Astrocyte (in vitro differentiated cells and primary cell): Measurements from ENCODE around the gene SMOC2. TPM values are rescaled to one million over a fixed set of nuclear protein-coding genes. Genes with fewer than 3 reads are reported as not detected.

ENCODE experiments used
- DNase-seq: peaks from one replicate; pipeline ENCODE4 v3.0.0-alpha.2; 2010; ENCODE audit warnings: low read depth
- FAIRE-seq: peaks from 2 replicates; lab custom pipeline; 2011; peaks lifted over from hg19 to GRCh38; lab: Jason Lieb, UNC
- H2AFZ ChIP-seq: 2 replicates; pipeline ENCODE4 v1.6.0; 2012; ENCODE audit warnings: low read depth, low read length, inconsistent platforms
- H3K27ac ChIP-seq: 2 replicates; pipeline ENCODE4 v1.5.1; 2011; ENCODE audit warnings: low read depth, low read length, inconsistent platforms
- H3K27me3 ChIP-seq: 2 replicates; pipeline ENCODE4 v1.6.0; 2011; ENCODE audit warnings: low read length, inconsistent platforms; ENCODE audit not compliant: insufficient read depth
- H3K36me3 ChIP-seq: 2 replicates; pipeline ENCODE4 v1.5.1; 2011; ENCODE audit warnings: low read length, inconsistent platforms; ENCODE audit not compliant: insufficient read depth
- H3K4me1 ChIP-seq: 2 replicates; pipeline ENCODE4 v1.5.1; 2011; ENCODE audit warnings: low read length, inconsistent platforms; ENCODE audit not compliant: insufficient read depth
- H3K4me2 ChIP-seq: 2 replicates; pipeline ENCODE4 v1.6.0; 2012; ENCODE audit warnings: low read length, inconsistent platforms
- H3K4me3 ChIP-seq: 2 replicates; pipeline ENCODE4 v1.5.1; 2011; ENCODE audit warnings: low read depth, mild to moderate bottlenecking, low read length, inconsistent platforms; ENCODE audit not compliant: insufficient read depth
- H3K79me2 ChIP-seq: 2 replicates; pipeline ENCODE4 v1.6.0; 2012; ENCODE audit warnings: mild to moderate bottlenecking, low read length, inconsistent platforms; ENCODE audit not compliant: insufficient read depth
- H3K9ac ChIP-seq: 2 replicates; pipeline ENCODE4 v1.6.0; 2012; ENCODE audit warnings: mild to moderate bottlenecking, low read length, inconsistent platforms
- H3K9me3 ChIP-seq: 2 replicates; pipeline ENCODE4 v1.5.1; 2012; ENCODE audit warnings: low read depth, mild to moderate bottlenecking, low read length, inconsistent platforms; ENCODE audit not compliant: insufficient read depth
- H4K20me1 ChIP-seq: 2 replicates; pipeline ENCODE4 v1.6.0; 2012; ENCODE audit warnings: low read length, inconsistent platforms; ENCODE audit not compliant: insufficient read depth
- H3K27ac Mint-ChIP-seq: one replicate; pipeline ENCODE4 v1.8.0; 2021; ENCODE audit warnings: mild to moderate bottlenecking, mixed read lengths; ENCODE audit not compliant: unreplicated experiment
- H3K27me3 Mint-ChIP-seq: one replicate; pipeline ENCODE4 v1.8.0; 2021; ENCODE audit warnings: low read depth, mixed read lengths; ENCODE audit not compliant: unreplicated experiment
- H3K36me3 Mint-ChIP-seq: one replicate; pipeline ENCODE4 v1.8.0; 2021; ENCODE audit warnings: low read depth, mixed read lengths; ENCODE audit not compliant: unreplicated experiment
- H3K4me1 Mint-ChIP-seq: one replicate; pipeline ENCODE4 v1.8.0; 2021; ENCODE audit warnings: low read depth, mixed read lengths; ENCODE audit not compliant: unreplicated experiment
- H3K4me3 Mint-ChIP-seq: one replicate; pipeline ENCODE4 v1.8.0; 2021; ENCODE audit warnings: mild to moderate bottlenecking, moderate library complexity, mixed read lengths; ENCODE audit not compliant: unreplicated experiment
- H3K9me3 Mint-ChIP-seq: one replicate; pipeline ENCODE4 v1.8.0; 2021; ENCODE audit warnings: mild to moderate bottlenecking, mixed read lengths; ENCODE audit not compliant: unreplicated experiment
- EZH2 ChIP-seq: IDR thresholded peaks from 2 replicates; pipeline ENCODE4 v1.6.1; 2012; ENCODE audit warnings: mild to moderate bottlenecking, low read length, inconsistent platforms; ENCODE audit not compliant: insufficient read depth
- total RNA-seq: library from RNA; stranded (reverse); gene quantifications from 2 replicates; pipeline ENCODE4 v1.2.1, GENCODE V29; 2021
- TF ChIP-seq, protein P1 (sequence below): IDR thresholded peaks from 2 replicates; pipeline ENCODE4 v1.5.1; 2011; ENCODE audit warnings: low read depth, mild to moderate bottlenecking, inconsistent platforms, low read length, moderate library complexity; ENCODE audit not compliant: insufficient read depth

SMOC2 gene
- total RNA-seq, 1 donor from 2014 or later, result 0.93 TPM

DNA sequence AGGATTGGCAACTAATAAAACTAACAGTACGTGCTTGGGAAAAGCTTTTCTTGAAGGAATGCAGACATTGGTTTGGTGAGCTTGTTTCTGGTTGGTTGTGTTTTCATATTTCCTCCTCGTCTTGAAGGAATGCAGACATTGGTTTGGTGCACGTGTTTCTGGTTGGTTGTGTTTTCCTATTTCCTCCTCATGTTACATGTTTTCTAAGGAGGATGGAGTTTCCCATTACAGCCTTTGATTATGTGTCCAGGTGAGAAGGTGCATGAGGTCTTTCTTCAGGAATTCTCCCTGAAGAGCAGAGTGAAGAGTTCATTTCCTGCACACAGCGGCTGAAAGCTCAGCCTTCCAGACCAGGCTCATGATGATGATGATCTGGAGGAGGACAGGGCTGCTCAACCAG, 190.6 kb downstream of the SMOC2 start:
- no peaks in the 10 kb centered on the region for H3K4me1 ChIP-seq
- FAIRE-seq (no peak), DNase-seq (no peak)
- TF ChIP-seq EZH2, result no peak
- TF ChIP-seq, protein P1, sequence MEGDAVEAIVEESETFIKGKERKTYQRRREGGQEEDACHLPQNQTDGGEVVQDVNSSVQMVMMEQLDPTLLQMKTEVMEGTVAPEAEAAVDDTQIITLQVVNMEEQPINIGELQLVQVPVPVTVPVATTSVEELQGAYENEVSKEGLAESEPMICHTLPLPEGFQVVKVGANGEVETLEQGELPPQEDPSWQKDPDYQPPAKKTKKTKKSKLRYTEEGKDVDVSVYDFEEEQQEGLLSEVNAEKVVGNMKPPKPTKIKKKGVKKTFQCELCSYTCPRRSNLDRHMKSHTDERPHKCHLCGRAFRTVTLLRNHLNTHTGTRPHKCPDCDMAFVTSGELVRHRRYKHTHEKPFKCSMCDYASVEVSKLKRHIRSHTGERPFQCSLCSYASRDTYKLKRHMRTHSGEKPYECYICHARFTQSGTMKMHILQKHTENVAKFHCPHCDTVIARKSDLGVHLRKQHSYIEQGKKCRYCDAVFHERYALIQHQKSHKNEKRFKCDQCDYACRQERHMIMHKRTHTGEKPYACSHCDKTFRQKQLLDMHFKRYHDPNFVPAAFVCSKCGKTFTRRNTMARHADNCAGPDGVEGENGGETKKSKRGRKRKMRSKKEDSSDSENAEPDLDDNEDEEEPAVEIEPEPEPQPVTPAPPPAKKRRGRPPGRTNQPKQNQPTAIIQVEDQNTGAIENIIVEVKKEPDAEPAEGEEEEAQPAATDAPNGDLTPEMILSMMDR, result no peak
- no peak overlapping the region for H2AFZ ChIP-seq
- no peak overlapping the region for H3K4me2 ChIP-seq
- H3K4me1 Mint-ChIP-seq, result peaks cover 9% of the 10 kb centered on the region
- no peaks in the 10 kb centered on the region for H3K36me3 Mint-ChIP-seq
- H3K4me3 Mint-ChIP-seq, result no peak overlapping the region
- H3K36me3 ChIP-seq, result no peaks in the 10 kb centered on the region
- peaks cover 1% of the 10 kb centered on the region for H3K9me3 Mint-ChIP-seq
- H3K27me3 ChIP-seq, result no peaks in the 10 kb centered on the region
- H4K20me1 ChIP-seq, result no peaks in the 10 kb centered on the region
- H3K4me3 ChIP-seq, result no peak overlapping the region
- H3K9me3 ChIP-seq, result no peaks in the 10 kb centered on the region
- H3K27me3 Mint-ChIP-seq, result peaks cover 21% of the 10 kb centered on the region
- no peaks in the 10 kb centered on the region for H3K79me2 ChIP-seq
- no peak overlapping the region for H3K27ac ChIP-seq
- H3K9ac ChIP-seq, result no peak overlapping the region
- no peak overlapping the region for H3K27ac Mint-ChIP-seq

DNA sequence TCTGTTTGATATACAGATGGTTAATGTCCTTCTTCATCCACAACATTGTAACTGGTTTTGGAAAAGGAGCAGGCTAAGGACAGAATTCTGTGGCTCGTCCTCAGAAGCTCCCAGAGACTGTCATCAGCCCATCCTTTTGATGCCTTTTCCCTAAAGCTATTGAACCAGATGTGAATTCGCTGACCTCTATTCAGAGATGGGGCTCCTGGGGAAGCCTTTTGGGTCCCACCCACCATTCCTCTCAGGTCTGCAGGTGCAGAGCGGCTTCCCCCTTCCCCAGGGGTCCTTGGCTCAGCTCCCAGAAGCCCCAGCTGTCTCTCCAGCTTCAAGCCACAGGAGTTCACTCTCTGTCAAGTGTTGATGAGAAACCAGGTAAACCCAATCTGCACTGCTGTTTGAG, 191.7 kb downstream of the SMOC2 start:
- Histone ChIP-seq H3K27me3 (no peaks in the 10 kb centered on the region), H3K36me3 (no peaks in the 10 kb centered on the region), H2AFZ (no peak overlapping the region), H3K4me1 (no peaks in the 10 kb centered on the region), H3K4me3 (no peak overlapping the region), H3K79me2 (no peaks in the 10 kb centered on the region), H3K9me3 (no peaks in the 10 kb centered on the region), H3K9ac (no peak overlapping the region), H4K20me1 (no peaks in the 10 kb centered on the region), H3K4me2 (no peak overlapping the region), H3K27ac (no peak overlapping the region)
- no peaks in the 10 kb centered on the region for H3K36me3 Mint-ChIP-seq
- H3K27me3 Mint-ChIP-seq, result peaks cover 21% of the 10 kb centered on the region
- no peak overlapping the region for H3K4me3 Mint-ChIP-seq
- no peak for DNase-seq
- no peak overlapping the region for H3K27ac Mint-ChIP-seq
- H3K9me3 Mint-ChIP-seq, result peaks cover 1% of the 10 kb centered on the region
- no peak for FAIRE-seq
- H3K4me1 Mint-ChIP-seq, result peaks cover 9% of the 10 kb centered on the region
- TF ChIP-seq, protein P1, result no peak
- TF ChIP-seq EZH2, result no peak

DNA sequence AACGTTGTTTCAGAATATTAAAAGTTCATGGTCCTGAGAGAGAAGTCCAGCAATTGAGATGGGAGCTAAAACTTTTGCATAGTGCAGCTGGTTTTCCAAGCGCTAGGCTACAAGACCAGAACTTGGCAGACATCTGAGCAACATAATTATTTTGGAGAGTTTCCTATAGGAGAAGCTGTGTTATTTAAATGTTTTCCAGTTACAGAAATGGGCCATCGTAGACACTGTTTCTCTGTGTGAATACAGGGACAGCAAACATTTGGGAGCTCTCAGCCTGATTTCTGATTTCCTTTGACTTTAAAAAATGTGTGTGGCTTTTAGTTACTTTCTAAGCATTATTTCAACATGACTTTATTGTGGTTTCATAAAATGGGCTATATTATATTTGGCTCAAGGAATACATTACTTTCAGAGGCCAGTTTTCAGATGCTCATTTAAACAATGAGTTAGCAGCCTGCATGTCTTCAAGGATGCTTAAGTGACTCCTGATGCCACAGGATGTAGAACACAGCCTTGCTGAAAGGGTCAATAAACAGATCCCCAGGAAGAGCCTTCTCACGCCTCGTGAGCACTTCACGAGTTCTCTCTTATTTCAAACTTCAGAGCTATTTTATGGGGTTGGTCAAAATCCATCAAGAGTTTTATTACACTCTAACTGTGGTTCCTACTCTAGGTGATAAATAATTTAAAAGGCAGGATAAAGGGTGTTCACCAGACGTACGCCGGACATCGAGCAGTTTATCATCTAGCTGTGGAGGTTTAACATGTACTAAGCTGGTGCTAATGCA, 193.8 kb downstream of the SMOC2 start:
- Histone ChIP-seq H3K4me3 (no peak overlapping the region), H3K9ac (no peak overlapping the region), H3K79me2 (no peaks in the 10 kb centered on the region), H3K27me3 (no peaks in the 10 kb centered on the region), H4K20me1 (no peaks in the 10 kb centered on the region), H3K27ac (no peak overlapping the region), H3K4me1 (no peaks in the 10 kb centered on the region), H2AFZ (no peak overlapping the region), H3K36me3 (no peaks in the 10 kb centered on the region), H3K9me3 (peaks cover 3% of the 10 kb centered on the region), H3K4me2 (no peak overlapping the region)
- FAIRE-seq (no peak), DNase-seq (no peak)
- Mint-ChIP-seq H3K36me3 (no peaks in the 10 kb centered on the region), H3K9me3 (peaks cover 1% of the 10 kb centered on the region), H3K4me3 (no peak overlapping the region), H3K4me1 (peaks cover 9% of the 10 kb centered on the region), H3K27ac (no peak overlapping the region), H3K27me3 (peaks cover 11% of the 10 kb centered on the region)
- TF ChIP-seq EZH2, result no peak
- TF ChIP-seq, protein P1, result no peak
